ENCODE data around the gene PYCR2.

DNA sequence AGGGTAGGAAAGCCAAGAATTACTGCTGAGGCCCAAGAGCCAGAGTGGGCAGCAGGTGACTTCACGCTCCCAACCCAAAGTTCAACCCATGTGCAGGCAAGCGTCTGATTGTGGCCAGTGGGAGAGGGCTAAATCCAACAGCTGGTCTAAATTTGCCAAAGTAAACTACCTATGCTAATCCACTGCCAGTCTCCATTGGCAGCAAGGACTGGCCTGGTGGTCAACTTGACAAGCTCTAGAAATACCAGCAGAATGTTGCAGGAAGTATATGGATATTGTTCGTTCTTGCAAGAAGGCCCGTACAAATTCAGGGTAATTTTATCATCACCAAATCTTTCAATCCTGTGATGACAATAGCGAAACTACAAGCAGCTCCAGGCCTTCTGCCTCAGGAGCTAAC, 43.4 kb downstream of the PYCR2 start:
- no peak for TF ChIP-seq POLR2AphosphoS5 (IDR thresholded peaks at IDR 0.05)
- TF ChIP-seq, protein P1, sequence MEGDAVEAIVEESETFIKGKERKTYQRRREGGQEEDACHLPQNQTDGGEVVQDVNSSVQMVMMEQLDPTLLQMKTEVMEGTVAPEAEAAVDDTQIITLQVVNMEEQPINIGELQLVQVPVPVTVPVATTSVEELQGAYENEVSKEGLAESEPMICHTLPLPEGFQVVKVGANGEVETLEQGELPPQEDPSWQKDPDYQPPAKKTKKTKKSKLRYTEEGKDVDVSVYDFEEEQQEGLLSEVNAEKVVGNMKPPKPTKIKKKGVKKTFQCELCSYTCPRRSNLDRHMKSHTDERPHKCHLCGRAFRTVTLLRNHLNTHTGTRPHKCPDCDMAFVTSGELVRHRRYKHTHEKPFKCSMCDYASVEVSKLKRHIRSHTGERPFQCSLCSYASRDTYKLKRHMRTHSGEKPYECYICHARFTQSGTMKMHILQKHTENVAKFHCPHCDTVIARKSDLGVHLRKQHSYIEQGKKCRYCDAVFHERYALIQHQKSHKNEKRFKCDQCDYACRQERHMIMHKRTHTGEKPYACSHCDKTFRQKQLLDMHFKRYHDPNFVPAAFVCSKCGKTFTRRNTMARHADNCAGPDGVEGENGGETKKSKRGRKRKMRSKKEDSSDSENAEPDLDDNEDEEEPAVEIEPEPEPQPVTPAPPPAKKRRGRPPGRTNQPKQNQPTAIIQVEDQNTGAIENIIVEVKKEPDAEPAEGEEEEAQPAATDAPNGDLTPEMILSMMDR (IDR thresholded peaks at IDR 0.05): no peak
- no peak for TF ChIP-seq POLR2A (IDR thresholded peaks at IDR 0.05)
